Keratinocyte (primary cell): Measurements from ENCODE around the gene ATXN2. TPM values are rescaled to one million over a fixed set of nuclear protein-coding genes. Genes with fewer than 3 reads are reported as not detected.

Experiments
- DNase-seq: peaks from one replicate; pipeline ENCODE4 v3.0.0-alpha.2; 2011; ENCODE audit warnings: low read depth, missing footprints, low spot score
- FAIRE-seq: peaks from 2 replicates; lab custom pipeline; 2011; peaks lifted over from hg19 to GRCh38; lab: Jason Lieb, UNC
- H2AFZ ChIP-seq: 2 replicates; pipeline ENCODE4 v1.6.0; 2012; ENCODE audit warnings: low read length, control low read depth, inconsistent platforms; ENCODE audit not compliant: control insufficient read depth
- H3K27ac ChIP-seq: 2 replicates; pipeline ENCODE4 v1.5.1; 2011; ENCODE audit warnings: low read length; ENCODE audit not compliant: control insufficient read depth, insufficient read depth
- H3K27me3 ChIP-seq: 3 replicates; pipeline ENCODE4 v1.6.0; 2011; ENCODE audit warnings: low read length; ENCODE audit not compliant: control insufficient read depth, insufficient read depth; ENCODE audit errors: extremely low read depth
- H3K36me3 ChIP-seq, 2 experiments: 2 replicates in 1 of 2; 3 replicates in 1 of 2; pipeline ENCODE4 v1.5.1; 2011; ENCODE audit warnings: low read length in 2 of 2, mild to moderate bottlenecking in 1 of 2; ENCODE audit not compliant: control insufficient read depth in 2 of 2, insufficient read depth in 2 of 2; ENCODE audit errors: extremely low read depth in 1 of 2
- H3K4me1 ChIP-seq: 3 replicates; pipeline ENCODE4 v1.5.1; 2011; ENCODE audit warnings: low read length; ENCODE audit not compliant: control insufficient read depth, insufficient read depth; ENCODE audit errors: extremely low read depth
- H3K4me2 ChIP-seq: 3 replicates; pipeline ENCODE4 v1.6.0; 2011; ENCODE audit warnings: low read depth, low read length; ENCODE audit not compliant: control insufficient read depth, insufficient read depth; ENCODE audit errors: extremely low read depth
- H3K4me3 ChIP-seq, 3 experiments: fragments of 200-600 bp in 1 of 3; sonication (generic) in 1 of 3; 2 replicates in 2 of 3; 3 replicates in 1 of 3; pipeline ENCODE4 v1.5.1; 2011 to 2016; ENCODE audit warnings: low read length in 3 of 3, mild to moderate bottlenecking in 3 of 3, control low read depth in 2 of 3, inconsistent platforms in 1 of 3, low read depth in 1 of 3, mixed read lengths in 1 of 3, mixed run types in 1 of 3, moderate library complexity in 1 of 3; ENCODE audit not compliant: control insufficient read depth in 2 of 3, insufficient read depth in 2 of 3; ENCODE audit errors: extremely low read depth in 1 of 3
- H3K79me2 ChIP-seq: 2 replicates; pipeline ENCODE4 v1.6.0; 2012; ENCODE audit warnings: low read length; ENCODE audit not compliant: control insufficient read depth, insufficient read depth
- H3K9ac ChIP-seq: 3 replicates; pipeline ENCODE4 v1.6.0; 2011; ENCODE audit warnings: low read length; ENCODE audit not compliant: control insufficient read depth, insufficient read depth; ENCODE audit errors: extremely low read depth
- H3K9me1 ChIP-seq: 3 replicates; pipeline ENCODE4 v1.6.0; 2011; ENCODE audit warnings: low read length; ENCODE audit not compliant: control insufficient read depth, insufficient read depth; ENCODE audit errors: extremely low read depth
- H3K9me3 ChIP-seq: 2 replicates; pipeline ENCODE4 v1.5.1; 2012; ENCODE audit warnings: low read depth, low read length; ENCODE audit not compliant: control insufficient read depth
- H4K20me1 ChIP-seq: 3 replicates; pipeline ENCODE4 v1.6.0; 2011; ENCODE audit warnings: low read length; ENCODE audit not compliant: control insufficient read depth, insufficient read depth; ENCODE audit errors: extremely low read depth
- EZH2 ChIP-seq: IDR thresholded peaks from one replicate; pipeline ENCODE4 v1.6.1; 2012; ENCODE audit warnings: inconsistent platforms, mild to moderate bottlenecking, low read length, moderate library complexity
- dilution Hi-C: fragments of 300-500 bp; cut with MboI; formaldehyde crosslinking; loops from one replicate; pipeline ENCODE4 v1.7.0; 2020; ENCODE audit warnings: low sequenced_read_pairs; ENCODE audit not compliant: extremely low pct_ligation_motif_present
- polyA plus RNA-seq, 5 experiments: library from polyadenylated mRNA; depleted of rRNA in 3 of 5; stranded (reverse) in 3 of 5; stranded (forward) in 1 of 5; unstranded in 1 of 5; fragments of >200 nt; gene quantifications; 1 replicate in 1 of 5; 2 replicates in 3 of 5; 3 replicates in 1 of 5; pipeline versions ENCODE4 v1.2.1 to v1.2.3, GENCODE V29; 2011 to 2012; ENCODE audit warnings: missing spikeins in 2 of 5, low read depth in 1 of 5, low replicate concordance in 1 of 5
- TF ChIP-seq, protein P1 (sequence below), 3 experiments: IDR thresholded peaks in 1 of 3; conservative IDR thresholded peaks in 1 of 3; optimal IDR thresholded peaks in 1 of 3; 2 replicates in 2 of 3; 3 replicates in 1 of 3; pipeline versions ENCODE3 to v1.5.1; 2011; ENCODE audit warnings: low read length in 3 of 3, mild to moderate bottlenecking in 3 of 3, moderate library complexity in 2 of 3, control low read depth in 1 of 3, inconsistent platforms in 1 of 3; ENCODE audit not compliant: insufficient read depth in 2 of 3; ENCODE audit errors: extremely low read depth in 1 of 3

Gene ATXN2
- polyA plus RNA-seq, 1 donor (not counting 4 experiments of a cell fraction or from before 2014, with no cell fraction given), result 19.6 TPM

DNA sequence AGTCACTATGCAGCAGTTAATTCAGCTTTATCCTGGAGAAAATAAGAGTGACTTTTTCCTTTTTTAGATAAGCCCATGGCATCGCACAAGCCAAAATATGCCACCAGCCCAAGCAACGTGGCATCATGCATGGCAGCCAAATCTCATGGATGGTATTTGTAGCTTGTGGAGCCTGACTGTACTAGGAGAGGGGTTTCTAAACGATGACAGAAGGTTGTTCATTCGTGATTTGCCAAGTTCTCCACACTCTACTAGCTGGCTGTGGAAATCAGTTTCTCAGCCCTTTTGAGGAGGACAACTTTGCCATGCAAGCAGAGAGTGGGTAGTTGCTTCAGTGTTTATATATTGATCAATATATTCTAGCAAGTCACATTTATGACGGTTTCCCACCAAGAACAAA is 41.4 kb upstream of the ATXN2 start:
- Histone ChIP-seq H3K9me3 (no peaks in the 10 kb centered on the region), H3K4me2 (no peak overlapping the region), H3K4me1 (peaks cover 3% of the 10 kb centered on the region), H3K9me1 (no peaks in the 10 kb centered on the region), H3K27ac (no peak overlapping the region), H4K20me1 (no peaks in the 10 kb centered on the region), H3K36me3 (peaks cover 0 to 10% of the 10 kb centered on the region in 2 experiments), H2AFZ (no peak overlapping the region), H3K4me3 (no peak overlapping the region), H3K27me3 (no peaks in the 10 kb centered on the region), H3K9ac (no peak overlapping the region), H3K79me2 (no peaks in the 10 kb centered on the region)
- DNase-seq, result no peak
- no peak for FAIRE-seq
- dilution Hi-C loops, result no loop called here
- TF ChIP-seq, protein P1, sequence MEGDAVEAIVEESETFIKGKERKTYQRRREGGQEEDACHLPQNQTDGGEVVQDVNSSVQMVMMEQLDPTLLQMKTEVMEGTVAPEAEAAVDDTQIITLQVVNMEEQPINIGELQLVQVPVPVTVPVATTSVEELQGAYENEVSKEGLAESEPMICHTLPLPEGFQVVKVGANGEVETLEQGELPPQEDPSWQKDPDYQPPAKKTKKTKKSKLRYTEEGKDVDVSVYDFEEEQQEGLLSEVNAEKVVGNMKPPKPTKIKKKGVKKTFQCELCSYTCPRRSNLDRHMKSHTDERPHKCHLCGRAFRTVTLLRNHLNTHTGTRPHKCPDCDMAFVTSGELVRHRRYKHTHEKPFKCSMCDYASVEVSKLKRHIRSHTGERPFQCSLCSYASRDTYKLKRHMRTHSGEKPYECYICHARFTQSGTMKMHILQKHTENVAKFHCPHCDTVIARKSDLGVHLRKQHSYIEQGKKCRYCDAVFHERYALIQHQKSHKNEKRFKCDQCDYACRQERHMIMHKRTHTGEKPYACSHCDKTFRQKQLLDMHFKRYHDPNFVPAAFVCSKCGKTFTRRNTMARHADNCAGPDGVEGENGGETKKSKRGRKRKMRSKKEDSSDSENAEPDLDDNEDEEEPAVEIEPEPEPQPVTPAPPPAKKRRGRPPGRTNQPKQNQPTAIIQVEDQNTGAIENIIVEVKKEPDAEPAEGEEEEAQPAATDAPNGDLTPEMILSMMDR (optimal IDR thresholded peaks at IDR 0.05 in 1 of 3, IDR thresholded peaks at IDR 0.05 in 1 of 3, conservative IDR thresholded peaks at IDR 0.05 in 1 of 3; ENCODE audit: extremely low read depth in 1 of 3, insufficient read depth in 2 of 3, low read length in 3 of 3), result no peak
- TF ChIP-seq EZH2, result no peak

GRCh38 chr12:111638556-111638955 is 39.4 kb upstream of the ATXN2 start:
- no peak overlapping the region for H3K27ac ChIP-seq
- FAIRE-seq, result no peak
- no peaks in the 10 kb centered on the region for H3K27me3 ChIP-seq

More at GRCh38 chr12:111638556-111638955, 39.4 kb upstream of the ATXN2 start:
- Histone ChIP-seq H3K4me3 (no peak overlapping the region), H3K9me3 (no peaks in the 10 kb centered on the region), H3K9ac (no peak overlapping the region), H3K36me3 (peaks cover 0 to 3% of the 10 kb centered on the region in 2 experiments), H3K79me2 (no peaks in the 10 kb centered on the region), H3K4me2 (no peak overlapping the region), H4K20me1 (no peaks in the 10 kb centered on the region), H3K4me1 (peaks cover 3% of the 10 kb centered on the region), H2AFZ (no peak overlapping the region), H3K9me1 (no peaks in the 10 kb centered on the region)
- dilution Hi-C loops, result no loop called here
- DNase-seq, result no peak
- TF ChIP-seq EZH2, result no peak
- TF ChIP-seq, protein P1 (optimal IDR thresholded peaks at IDR 0.05 in 1 of 3, IDR thresholded peaks at IDR 0.05 in 1 of 3, conservative IDR thresholded peaks at IDR 0.05 in 1 of 3; ENCODE audit: extremely low read depth in 1 of 3, insufficient read depth in 2 of 3, low read length in 3 of 3), result no peak
